Endodermal cell (in vitro differentiated cells): Measurements from ENCODE around the gene BAZ2A. TPM values are rescaled to one million over a fixed set of nuclear protein-coding genes. Genes with fewer than 3 reads are reported as not detected.
"Not testable (repeated sequence)": the region's sequence is repeated elsewhere in the genome, so short reads cannot be mapped to it uniquely, and the experiment has no call there.

ENCODE experiments used
- DNase-seq: peaks from one replicate; pipeline ENCODE4 v3.0.0-alpha.2; 2017
- H3K27ac ChIP-seq: 2 replicates; pipeline ENCODE4 v1.5.1; 2013; ENCODE audit warnings: mild to moderate bottlenecking, low read depth, low read length, moderate library complexity
- H3K27me3 ChIP-seq: 2 replicates; pipeline ENCODE4 v1.6.1; 2013; ENCODE audit warnings: mild to moderate bottlenecking, low read length, moderate library complexity; ENCODE audit not compliant: insufficient read depth, control insufficient read depth, poor library complexity, severe bottlenecking
- H3K36me3 ChIP-seq: 2 replicates; pipeline ENCODE4 v1.7.0; 2013; ENCODE audit warnings: mild to moderate bottlenecking, low read length, moderate library complexity; ENCODE audit not compliant: control insufficient read depth, insufficient read depth
- H3K4me1 ChIP-seq: one replicate; pipeline ENCODE4 v1.7.0; 2013; ENCODE audit warnings: low read length; ENCODE audit not compliant: control insufficient read depth, insufficient read depth
- H3K4me3 ChIP-seq: 2 replicates; pipeline ENCODE4 v1.5.1; 2013; ENCODE audit warnings: mild to moderate bottlenecking, low read length, moderate library complexity
- H3K9ac ChIP-seq: 2 replicates; pipeline ENCODE4 v1.6.1; 2013; ENCODE audit warnings: mild to moderate bottlenecking, low read length, moderate library complexity; ENCODE audit not compliant: poor library complexity, severe bottlenecking; ENCODE audit errors: extremely low read depth
- H3K9me3 ChIP-seq: 2 replicates; pipeline ENCODE4 v1.6.1; 2013; ENCODE audit warnings: mild to moderate bottlenecking, low read length, moderate library complexity; ENCODE audit not compliant: control insufficient read depth
- H3K27ac Mint-ChIP-seq: 2 replicates; pipeline ENCODE4 v1.8.0; 2020; ENCODE audit warnings: mixed read lengths
- H3K27me3 Mint-ChIP-seq: 2 replicates; pipeline ENCODE4 v1.8.0; 2021; ENCODE audit warnings: mild to moderate bottlenecking, mixed read lengths; ENCODE audit not compliant: insufficient read depth
- H3K36me3 Mint-ChIP-seq: 2 replicates; pipeline ENCODE4 v1.8.0; 2020; ENCODE audit warnings: low read depth, mixed read lengths
- H3K4me1 Mint-ChIP-seq: 2 replicates; pipeline ENCODE4 v1.8.0; 2020; ENCODE audit warnings: mixed read lengths
- H3K4me3 Mint-ChIP-seq: 2 replicates; pipeline ENCODE4 v1.8.0; 2020; ENCODE audit warnings: mild to moderate bottlenecking, moderate library complexity, mixed read lengths
- H3K9me3 Mint-ChIP-seq: 2 replicates; pipeline ENCODE4 v1.8.0; 2020; ENCODE audit warnings: mild to moderate bottlenecking, mixed read lengths
- WGBS, 2 experiments: methylation state at CpG; one replicate each; pipeline versions ENCODE4 v1.1.5 to v1.1.7; 2013; ENCODE audit warnings: missing lambda C conversion rate in 2 of 2, mixed read lengths in 1 of 2; ENCODE audit not compliant: insufficient coverage in 1 of 2, insufficient read length in 1 of 2; 5-methylcytosine and 5-hydroxymethylcytosine counted together
- total RNA-seq, 2 donors: library from RNA; stranded (reverse); fragmentation: NEBNext Ultra II Directional in 1 of 2; extraction: Animal tissue kit (Norgen Biotek cat#: 25700) in 1 of 2; gene quantifications; 2 replicates in 1 of 2; 3 replicates in 1 of 2; pipeline ENCODE4 v1.2.1, GENCODE V29; 2021
- TF ChIP-seq, protein P1 (sequence below): fragments of 200-600 bp; sonication (generic); conservative IDR thresholded peaks from 2 replicates; pipeline ENCODE4 v1.5.0; 2021; ENCODE audit warnings: antibody characterized with exemption, mild to moderate bottlenecking

The BAZ2A gene
- total RNA-seq, 2 donors from 2014 or later = 125 to 137 TPM

DNA sequence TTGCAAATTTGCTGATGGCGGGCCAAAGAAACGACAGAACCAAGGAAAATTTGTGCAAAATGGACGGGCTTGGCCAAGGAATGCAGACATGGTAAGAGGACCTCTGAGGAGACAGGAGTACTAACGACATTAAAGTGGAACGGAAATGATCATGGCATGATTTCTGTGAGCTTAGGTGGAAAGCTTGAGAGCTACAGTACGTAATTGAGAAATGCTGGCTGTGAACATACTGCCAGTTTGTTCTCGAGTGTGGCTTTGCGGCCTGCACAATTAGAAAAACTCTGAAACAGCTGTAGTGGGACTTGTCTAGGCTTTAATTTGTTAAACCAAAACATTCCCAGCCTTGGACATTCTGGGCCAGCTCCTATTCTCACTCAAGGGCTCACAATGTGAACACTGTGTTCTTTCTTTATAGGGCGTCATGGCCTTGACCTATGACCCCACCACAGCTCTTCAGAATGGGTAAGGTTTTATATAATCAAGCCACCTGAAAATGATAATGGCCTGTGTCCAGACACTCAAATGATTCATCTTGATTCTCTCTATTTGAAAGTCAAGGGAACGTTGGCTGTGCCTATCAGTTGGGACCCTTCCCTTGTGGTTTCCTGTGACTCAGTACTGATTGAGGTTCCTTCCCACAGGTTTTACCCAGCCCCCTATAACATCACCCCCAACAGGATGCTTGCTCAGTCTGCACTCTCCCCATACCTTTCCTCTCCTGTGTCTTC, 48.5 kb downstream of the BAZ2A start:
- no peaks in the 10 kb centered on the region for H3K4me1 ChIP-seq
- no peak overlapping the region for H3K27ac ChIP-seq
- 93 to 97% methylated on average over 9 to 10 of the region's 10 CpGs for WGBS, 2 experiments
- no peak overlapping the region for H3K9ac ChIP-seq
- Mint-ChIP-seq H3K36me3 (peaks cover 27% of the 10 kb centered on the region), H3K4me1 (peaks cover 3% of the 10 kb centered on the region), H3K27me3 (no peaks in the 10 kb centered on the region), H3K9me3 (no peaks in the 10 kb centered on the region), H3K27ac (peak overlapping the region; percentile 56), H3K4me3 (no peak overlapping the region)
- peaks cover 29% of the 10 kb centered on the region for H3K36me3 ChIP-seq
- H3K27me3 ChIP-seq = no peaks in the 10 kb centered on the region
- no peak overlapping the region for H3K4me3 ChIP-seq
- no peaks in the 10 kb centered on the region for H3K9me3 ChIP-seq
- DNase-seq = no peak
- TF ChIP-seq, protein P1, sequence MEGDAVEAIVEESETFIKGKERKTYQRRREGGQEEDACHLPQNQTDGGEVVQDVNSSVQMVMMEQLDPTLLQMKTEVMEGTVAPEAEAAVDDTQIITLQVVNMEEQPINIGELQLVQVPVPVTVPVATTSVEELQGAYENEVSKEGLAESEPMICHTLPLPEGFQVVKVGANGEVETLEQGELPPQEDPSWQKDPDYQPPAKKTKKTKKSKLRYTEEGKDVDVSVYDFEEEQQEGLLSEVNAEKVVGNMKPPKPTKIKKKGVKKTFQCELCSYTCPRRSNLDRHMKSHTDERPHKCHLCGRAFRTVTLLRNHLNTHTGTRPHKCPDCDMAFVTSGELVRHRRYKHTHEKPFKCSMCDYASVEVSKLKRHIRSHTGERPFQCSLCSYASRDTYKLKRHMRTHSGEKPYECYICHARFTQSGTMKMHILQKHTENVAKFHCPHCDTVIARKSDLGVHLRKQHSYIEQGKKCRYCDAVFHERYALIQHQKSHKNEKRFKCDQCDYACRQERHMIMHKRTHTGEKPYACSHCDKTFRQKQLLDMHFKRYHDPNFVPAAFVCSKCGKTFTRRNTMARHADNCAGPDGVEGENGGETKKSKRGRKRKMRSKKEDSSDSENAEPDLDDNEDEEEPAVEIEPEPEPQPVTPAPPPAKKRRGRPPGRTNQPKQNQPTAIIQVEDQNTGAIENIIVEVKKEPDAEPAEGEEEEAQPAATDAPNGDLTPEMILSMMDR = no peak

DNA sequence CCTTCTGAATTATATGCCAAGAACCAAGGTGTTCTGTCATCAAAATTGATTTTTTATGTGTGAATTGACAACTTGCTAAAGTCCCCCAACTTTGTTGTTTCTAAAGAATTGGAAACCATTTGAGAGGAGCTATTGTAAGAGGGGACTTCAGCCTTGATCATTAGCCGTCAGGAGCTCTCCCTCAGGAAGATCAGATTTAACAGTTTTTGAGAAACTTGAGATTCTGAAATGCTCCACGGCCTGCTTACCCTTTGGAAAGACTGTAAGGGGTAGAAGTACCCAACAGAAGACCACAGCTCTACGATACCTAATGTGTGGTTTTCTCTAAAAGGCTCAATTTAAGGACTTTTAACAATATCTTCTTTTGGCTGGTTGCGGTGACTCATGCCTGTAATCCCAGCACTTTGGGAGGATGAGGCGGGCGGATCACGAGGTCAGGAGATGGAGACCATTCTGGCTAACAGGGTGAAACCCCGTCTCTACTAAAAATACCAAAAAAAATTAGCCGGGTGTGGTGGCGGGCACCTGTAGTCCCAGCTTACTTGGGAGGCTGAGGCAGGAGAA, 51.1 kb downstream of the BAZ2A start:
- DNase-seq = no peak
- peaks cover 3% of the 10 kb centered on the region for H3K4me1 Mint-ChIP-seq

DNA sequence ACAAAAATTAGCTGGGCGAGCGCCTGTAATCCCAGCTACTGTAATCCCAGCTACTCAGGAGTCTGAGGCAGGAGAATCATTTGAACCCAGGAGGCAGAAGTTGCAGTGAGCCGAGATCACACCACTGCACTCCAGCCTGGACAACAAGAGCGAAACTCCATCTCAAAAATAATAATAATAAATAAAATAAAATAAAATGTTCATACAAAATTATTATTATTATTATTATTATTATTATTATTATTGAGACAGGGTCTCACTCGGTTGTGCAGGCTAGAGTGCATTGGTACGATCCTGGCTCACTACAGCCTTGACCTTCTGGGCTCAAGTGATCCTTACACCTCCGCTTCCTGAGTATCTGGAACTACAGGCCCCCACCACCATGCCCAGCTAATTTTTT, 52.9 kb downstream of the BAZ2A start:
- not testable (repeated sequence) for H3K4me3 ChIP-seq, H3K9ac ChIP-seq, H3K9me3 ChIP-seq, H3K27ac ChIP-seq, H3K4me1 ChIP-seq, H3K27me3 Mint-ChIP-seq, H3K4me3 Mint-ChIP-seq, H3K27me3 ChIP-seq, DNase-seq, H3K4me1 Mint-ChIP-seq, H3K9me3 Mint-ChIP-seq, H3K27ac Mint-ChIP-seq
- 95 to 100% methylated on average over 1 to 6 of the region's 7 CpGs for WGBS, 2 experiments
- peaks cover 27% of the 10 kb centered on the region for H3K36me3 Mint-ChIP-seq
- peaks cover 29% of the 10 kb centered on the region for H3K36me3 ChIP-seq

More for the DNA sequence above, 51.1 kb downstream of the BAZ2A start:
- Histone ChIP-seq H3K4me1 (no peaks in the 10 kb centered on the region), H3K9ac (no peak overlapping the region), H3K36me3 (peaks cover 32% of the 10 kb centered on the region), H3K9me3 (no peaks in the 10 kb centered on the region), H3K27ac (no peak overlapping the region), H3K4me3 (no peak overlapping the region), H3K27me3 (no peaks in the 10 kb centered on the region)
- TF ChIP-seq, protein P1 = no peak
- no peak overlapping the region for H3K27ac Mint-ChIP-seq
- peaks cover 28% of the 10 kb centered on the region for H3K36me3 Mint-ChIP-seq
- WGBS, 2 experiments = 95 to 98% methylated on average over 7 to 10 of the region's 10 CpGs
- H3K9me3 Mint-ChIP-seq = no peaks in the 10 kb centered on the region
- no peak overlapping the region for H3K4me3 Mint-ChIP-seq
- H3K27me3 Mint-ChIP-seq = no peaks in the 10 kb centered on the region
